GM19452 (cell line): ENCODE results near the gene MARCHF2.

Experiments used
- ATAC-seq: cut with Tn5 transposase; IDR thresholded peaks from one replicate; pipeline ENCODE4 v1.9.1; 2021; ENCODE audit not compliant: unreplicated experiment

Gene MARCHF2

DNA sequence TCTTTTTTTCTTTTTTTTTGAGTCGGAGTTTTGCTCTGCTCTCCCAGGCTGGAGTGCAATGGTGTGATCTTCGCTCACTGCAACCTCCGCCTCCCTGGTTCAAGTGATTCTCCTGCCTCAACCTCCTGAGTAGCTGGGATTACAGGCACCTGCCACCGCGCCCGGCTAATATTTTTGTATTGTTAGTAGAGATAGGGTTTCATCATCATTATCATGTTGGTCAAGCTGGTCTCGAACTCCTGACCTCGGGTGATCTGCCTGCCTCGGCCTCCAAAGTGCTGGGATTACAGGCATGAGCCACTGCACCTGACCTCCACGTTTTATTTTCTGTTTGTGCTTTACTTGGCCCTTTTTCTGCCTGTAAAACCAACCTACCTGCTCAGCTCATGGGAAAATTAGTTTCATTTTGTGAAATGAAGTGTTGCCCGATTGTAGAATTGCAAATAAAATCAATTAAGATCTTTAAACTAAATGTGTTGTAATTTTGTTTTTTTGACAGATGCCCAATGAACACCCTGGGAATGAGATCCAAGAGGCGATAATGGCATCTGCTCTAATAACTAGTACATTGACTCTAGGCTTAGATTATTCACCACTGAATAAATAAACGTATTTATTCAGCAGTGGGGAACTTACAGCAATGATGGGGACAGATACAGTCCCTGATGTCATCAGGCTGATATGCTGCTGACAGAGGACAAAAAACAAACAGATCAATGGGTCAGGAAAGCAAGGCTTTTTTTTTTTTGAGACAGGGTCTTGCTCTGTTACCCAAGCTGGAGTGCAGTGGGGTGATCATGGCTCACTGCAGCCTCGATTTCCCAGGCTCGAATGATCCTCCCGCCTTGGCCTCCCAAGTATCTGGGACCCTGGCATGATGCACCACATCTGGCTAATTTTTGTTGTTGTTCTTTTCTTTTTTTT, 25.2 kb upstream of the MARCHF2 start:
- ATAC-seq, result no peak

GRCh38 chr19:8388612-8388958, 24.5 kb upstream of the MARCHF2 start:
- ATAC-seq, result no peak

DNA sequence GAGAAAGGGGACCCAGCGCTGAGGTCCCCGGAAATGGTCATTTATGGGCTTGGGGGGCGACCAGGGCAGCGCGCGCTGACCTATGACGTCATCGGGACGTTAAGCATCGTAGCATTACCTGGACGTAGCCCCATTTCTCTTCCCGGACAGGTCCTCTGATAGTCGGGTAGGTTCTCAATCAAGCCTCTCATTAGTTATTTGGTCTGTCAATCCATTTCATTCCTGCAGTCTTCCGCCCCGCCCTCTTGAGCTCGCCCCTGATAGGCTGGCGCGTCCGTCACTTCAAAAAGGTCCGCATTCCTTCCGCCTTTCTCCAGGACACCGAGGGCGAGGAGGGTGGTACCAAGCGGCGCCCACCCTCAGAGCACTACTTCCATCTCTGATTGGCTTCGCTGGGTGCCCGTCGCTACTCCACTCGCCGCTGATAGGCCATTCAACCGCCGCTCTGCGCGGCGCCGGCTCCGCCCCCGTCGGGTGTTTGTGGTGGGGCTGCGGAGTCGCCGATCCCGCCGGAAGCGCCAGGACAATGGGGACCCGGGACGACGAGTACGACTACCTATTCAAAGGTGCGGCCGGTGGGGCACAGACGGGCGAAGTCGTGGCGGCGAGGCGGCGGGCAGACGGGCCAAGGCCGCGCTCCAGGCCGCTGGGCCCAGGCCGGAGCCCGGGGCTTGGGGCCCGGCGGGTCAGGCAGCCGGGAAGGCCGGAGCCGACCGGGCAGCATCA, 23.1 kb upstream of the MARCHF2 start, which contains the start of gene RAB11B:
Gene RAB11B (plus strand): TSS at position 470 of the 726 bp plus-strand sequence. CDS start 57 bp downstream, at position 527.
- ATAC-seq, result peak; percentile 85

- peak; percentile 33 for ATAC-seq
These were observed 22.5 kb upstream of the MARCHF2 start for GRCh38 chr19:8390617-8390981.

DNA sequence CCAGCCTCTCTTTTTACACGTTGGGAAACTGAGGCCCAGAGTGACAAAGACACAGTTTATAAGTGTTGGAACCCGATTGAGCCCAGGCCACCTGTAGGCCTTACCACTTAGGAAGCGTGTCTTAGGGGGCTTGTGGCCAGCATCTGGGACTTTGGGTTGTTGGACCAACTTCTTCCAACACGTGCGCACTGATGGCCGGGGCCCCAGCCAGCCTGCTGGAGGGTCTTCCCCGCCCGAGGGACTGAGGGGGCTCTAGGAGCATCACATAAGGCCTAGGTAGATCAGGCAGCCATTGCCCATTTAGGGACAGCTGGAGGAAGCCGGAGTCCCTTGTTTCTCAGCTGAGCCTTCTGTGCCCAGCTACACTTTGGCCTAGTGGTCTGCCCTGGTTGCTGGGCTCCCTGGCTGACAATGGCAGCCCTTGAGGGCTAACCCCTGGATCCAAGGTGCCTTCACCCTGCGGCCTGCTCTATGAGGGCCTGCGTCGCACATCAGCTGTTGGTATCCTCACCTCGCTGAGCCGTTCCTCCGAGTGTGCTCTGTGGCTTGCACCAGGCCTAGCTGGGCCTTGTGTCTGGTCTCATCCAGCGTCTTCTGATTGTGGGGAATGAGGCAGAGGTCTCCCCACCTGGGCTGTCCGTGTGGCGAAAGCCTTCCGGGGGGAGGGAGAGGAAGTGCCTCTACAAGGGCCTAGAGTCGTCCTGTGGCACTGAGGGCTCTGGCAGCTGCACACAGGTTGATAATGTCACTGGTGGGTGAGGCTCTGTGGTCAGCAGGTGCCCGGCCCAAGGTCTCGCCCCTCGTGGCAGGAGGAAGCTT, 21.7 kb upstream of the MARCHF2 start:
- no peak for ATAC-seq

DNA sequence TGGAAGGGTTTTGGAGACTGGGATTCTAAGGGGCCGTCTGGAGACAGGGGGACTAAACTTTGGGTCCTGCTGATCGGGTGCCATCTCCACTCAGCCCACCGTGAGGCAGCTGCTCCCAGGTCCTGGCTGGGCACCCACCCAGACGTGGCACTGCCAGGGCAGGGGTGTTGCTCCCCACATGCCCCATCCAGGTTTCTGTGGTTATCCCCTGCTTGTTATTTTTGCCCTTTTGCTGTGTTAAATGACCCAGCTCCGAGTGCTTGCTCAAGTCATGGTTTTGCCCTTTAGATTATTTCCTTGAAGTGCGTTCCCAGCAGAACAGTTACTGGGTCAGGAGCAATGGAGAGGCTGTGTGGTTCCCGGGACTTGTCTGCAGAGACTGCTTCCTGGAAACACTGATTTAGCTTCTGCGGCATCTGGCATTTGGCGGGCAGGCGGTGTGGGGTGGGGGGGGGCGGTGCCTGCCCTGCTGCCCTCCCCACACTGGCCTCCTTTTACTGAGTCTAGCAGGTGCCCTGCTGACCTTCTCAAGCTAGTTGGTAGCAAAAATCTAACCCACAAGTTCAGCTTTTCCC, 21.0 kb upstream of the MARCHF2 start:
- no peak for ATAC-seq

DNA sequence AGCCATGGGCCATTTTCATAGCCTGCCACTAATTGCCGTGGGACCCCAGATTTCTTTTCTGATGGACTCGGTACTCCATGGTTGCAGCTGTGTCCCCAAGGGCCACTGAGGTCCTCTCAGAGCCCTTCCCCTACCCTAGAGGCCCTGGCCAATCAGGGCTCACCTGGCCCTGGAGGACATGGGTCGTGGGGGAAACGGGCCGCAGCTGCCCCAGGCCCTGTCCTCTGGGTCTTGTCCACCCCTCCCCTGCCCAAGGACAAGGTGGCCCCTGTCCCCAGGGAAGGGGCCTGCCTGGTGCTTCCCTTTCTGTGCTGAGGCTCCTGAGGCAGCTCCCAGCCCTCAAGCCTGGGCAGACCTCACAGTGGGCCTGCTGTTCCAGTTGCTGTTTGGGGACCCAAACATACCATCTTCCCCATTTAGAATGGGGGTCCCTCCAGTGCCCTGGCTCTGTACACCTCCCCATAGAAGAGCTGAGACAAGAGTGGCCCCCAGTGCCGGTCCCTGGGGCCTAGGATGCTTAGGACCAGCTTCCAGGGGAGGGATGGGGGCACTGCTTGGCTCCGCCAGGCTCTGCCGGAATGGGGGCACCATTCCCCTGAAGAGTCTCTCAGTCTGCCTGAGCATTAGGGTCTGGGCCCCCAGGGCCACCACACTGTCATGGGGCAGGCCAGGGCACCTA, 19.8 kb upstream of the MARCHF2 start:
- ATAC-seq, result no peak

DNA sequence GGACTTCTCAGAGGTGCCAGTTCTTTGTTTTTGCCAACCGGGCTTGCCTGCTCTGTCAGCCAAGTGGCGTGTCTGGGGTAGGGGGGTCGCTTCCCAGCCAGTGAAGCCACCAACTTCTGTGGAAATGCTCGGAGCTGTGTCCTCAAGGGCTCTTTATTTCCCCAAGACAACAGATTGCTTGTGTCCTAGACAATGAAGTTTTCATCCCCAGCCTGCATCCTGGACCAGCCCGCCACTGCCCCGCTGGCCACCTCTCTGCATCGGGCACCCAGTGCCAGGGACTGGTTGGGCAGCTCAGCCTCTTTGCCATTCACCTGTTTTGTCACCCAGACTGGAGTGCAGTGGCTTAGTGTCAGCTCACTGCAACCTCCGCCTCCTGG, 19.2 kb upstream of the MARCHF2 start:
- no peak for ATAC-seq

GRCh38 chr19:8395621-8396082, 17.5 kb upstream of the MARCHF2 start:
- no peak for ATAC-seq

GRCh38 chr19:8396185-8396562, 16.9 kb upstream of the MARCHF2 start:
- ATAC-seq, result no peak

- ATAC-seq, result no peak
These were observed 16.4 kb upstream of the MARCHF2 start for GRCh38 chr19:8396563-8397203.

DNA sequence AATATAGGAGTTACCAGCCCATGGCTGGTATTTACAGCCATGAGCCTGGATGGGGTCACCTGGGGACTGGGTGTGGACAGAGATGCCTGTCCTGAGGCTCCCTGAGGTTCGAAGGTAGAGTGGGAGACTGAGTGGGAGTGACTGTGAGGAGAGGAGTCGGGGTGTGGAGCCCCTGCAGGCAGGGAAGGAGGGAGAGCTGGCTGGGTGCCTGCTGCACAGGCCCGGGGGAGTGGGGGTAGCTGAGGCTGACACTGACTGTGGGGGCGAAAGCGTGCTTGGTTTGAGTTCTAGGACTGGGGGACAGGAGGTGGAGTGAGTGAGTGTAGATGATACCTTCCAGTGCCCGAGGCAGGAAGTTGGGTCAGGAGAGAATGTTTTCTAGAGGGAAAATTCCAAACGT, 15.8 kb upstream of the MARCHF2 start:
- ATAC-seq, result no peak

GRCh38 chr19:8397746-8398310, 15.3 kb upstream of the MARCHF2 start:
- ATAC-seq, result no peak

- no peak for ATAC-seq
These were observed 14.8 kb upstream of the MARCHF2 start for GRCh38 chr19:8398311-8398771.

DNA sequence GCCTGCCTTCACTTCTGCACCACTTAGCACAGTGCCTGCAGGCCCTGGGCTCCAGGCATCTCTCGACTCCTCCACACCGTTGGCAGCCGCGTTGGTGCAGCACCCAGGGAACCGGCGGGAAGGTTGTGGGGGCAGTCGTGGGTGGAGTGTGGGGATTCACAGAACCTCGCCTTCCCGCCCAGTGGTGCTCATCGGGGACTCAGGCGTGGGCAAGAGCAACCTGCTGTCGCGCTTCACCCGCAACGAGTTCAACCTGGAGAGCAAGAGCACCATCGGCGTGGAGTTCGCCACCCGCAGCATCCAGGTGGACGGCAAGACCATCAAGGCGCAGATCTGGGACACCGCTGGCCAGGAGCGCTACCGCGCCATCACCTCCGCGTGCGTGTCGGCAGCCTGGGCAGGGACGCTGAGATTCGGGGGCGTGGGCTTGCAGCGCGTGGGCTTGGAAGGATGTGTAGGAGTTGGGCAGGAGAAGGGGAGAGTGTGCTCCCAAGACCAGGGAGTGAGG, 13.4 kb upstream of the MARCHF2 start:
- ATAC-seq, result no peak

DNA sequence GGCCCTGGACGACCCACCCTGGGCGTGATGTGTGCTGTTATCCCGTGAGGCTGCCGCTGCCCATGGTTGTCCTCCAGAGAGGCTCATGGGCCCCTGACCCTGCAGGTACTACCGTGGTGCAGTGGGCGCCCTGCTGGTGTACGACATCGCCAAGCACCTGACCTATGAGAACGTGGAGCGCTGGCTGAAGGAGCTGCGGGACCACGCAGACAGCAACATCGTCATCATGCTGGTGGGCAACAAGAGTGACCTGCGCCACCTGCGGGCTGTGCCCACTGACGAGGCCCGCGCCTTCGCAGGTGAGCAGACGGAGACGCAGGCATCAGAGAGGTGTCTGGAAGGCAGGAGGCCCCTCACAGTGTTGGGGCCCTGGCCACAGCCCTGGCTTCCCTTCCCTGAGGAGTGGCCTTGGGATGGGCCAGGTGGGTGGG, 11.1 kb upstream of the MARCHF2 start:
- ATAC-seq, result no peak

GRCh38 chr19:8403098-8403819, 9.8 kb upstream of the MARCHF2 start:
- ATAC-seq, result no peak

DNA sequence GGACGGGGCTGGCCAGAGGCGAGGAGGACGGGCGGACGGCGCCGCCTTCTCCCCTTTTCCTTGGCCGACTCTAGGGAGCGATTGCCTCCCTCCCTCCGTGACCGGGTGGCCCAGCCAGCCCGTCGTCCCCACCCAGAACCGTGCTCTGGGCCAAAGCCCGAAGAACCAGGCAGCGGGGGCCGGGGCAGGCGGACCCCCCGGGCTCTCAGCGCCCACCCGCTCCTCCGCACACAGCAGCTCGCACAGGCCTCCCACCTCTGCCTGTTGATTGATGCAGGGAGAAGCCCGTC, 9.3 kb upstream of the MARCHF2 start:
- no peak for ATAC-seq
